Mesothelial cell of epicardium (in vitro differentiated cells): ENCODE measurements around the gene HSD11B2. TPM values are rescaled to one million over a fixed set of nuclear protein-coding genes. Genes with fewer than 3 reads are reported as not detected.
A peak's percentile ranks its signal among the peaks of the same experiment; 100 is the strongest.

Source experiments
- DNase-seq, 2 experiments: peaks; one replicate each; pipeline ENCODE4 v3.0.0; 2021; ENCODE audit warnings: low spot score in 2 of 2; ENCODE audit not compliant: unreplicated experiment in 2 of 2
- H3K27ac Mint-ChIP-seq: 2 replicates; pipeline ENCODE4 v1.8.0; 2021; ENCODE audit warnings: mixed read lengths
- H3K27me3 Mint-ChIP-seq: 2 replicates; pipeline ENCODE4 v1.8.0; 2021; ENCODE audit warnings: low read depth, mixed read lengths
- H3K36me3 Mint-ChIP-seq: 2 replicates; pipeline ENCODE4 v1.8.0; 2021; ENCODE audit warnings: mixed read lengths
- H3K4me1 Mint-ChIP-seq: 2 replicates; pipeline ENCODE4 v1.8.0; 2021; ENCODE audit warnings: mixed read lengths
- H3K4me3 Mint-ChIP-seq: 2 replicates; pipeline ENCODE4 v1.8.0; 2021; ENCODE audit warnings: mild to moderate bottlenecking, moderate library complexity, mixed read lengths
- H3K9me3 Mint-ChIP-seq: 2 replicates; pipeline ENCODE4 v1.8.0; 2021; ENCODE audit warnings: mixed read lengths
- total RNA-seq: library from RNA; stranded (reverse); gene quantifications from 3 replicates; pipeline ENCODE4 v1.2.1, GENCODE V29; 2021
- TF ChIP-seq, protein P1 (sequence below): fragments of 200-600 bp; sonication (generic); IDR thresholded peaks from one replicate; pipeline ENCODE4 v1.5.0; 2021; ENCODE audit warnings: antibody characterized with exemption; ENCODE audit not compliant: unreplicated experiment

Gene HSD11B2
- total RNA-seq, 1 donor from 2014 or later: 3.7 TPM

DNA sequence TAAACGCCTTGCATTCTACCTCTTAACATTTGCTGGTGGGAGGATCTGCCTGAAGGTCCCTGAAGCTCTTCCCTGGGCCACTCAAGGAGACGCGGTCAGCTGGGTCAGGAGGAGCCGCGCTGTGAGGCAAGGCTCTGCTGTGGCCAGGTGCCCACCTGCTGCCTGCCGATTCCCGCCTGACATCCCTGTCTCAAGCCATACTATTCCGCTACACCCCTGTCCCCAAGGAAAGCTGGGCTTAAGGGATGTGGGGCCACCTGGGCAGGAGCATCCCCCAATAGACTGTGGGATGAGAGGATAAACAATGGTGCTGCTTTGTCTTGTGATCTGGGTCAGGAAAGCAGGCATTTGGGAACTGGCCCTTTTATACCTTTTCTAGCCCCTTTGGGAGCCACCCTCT, 42.7 kb upstream of the HSD11B2 start:
- no peak for DNase-seq
- no peak overlapping the region for H3K27ac Mint-ChIP-seq
- H3K4me1 Mint-ChIP-seq: peaks cover 7% of the 10 kb centered on the region
- TF ChIP-seq, protein P1, sequence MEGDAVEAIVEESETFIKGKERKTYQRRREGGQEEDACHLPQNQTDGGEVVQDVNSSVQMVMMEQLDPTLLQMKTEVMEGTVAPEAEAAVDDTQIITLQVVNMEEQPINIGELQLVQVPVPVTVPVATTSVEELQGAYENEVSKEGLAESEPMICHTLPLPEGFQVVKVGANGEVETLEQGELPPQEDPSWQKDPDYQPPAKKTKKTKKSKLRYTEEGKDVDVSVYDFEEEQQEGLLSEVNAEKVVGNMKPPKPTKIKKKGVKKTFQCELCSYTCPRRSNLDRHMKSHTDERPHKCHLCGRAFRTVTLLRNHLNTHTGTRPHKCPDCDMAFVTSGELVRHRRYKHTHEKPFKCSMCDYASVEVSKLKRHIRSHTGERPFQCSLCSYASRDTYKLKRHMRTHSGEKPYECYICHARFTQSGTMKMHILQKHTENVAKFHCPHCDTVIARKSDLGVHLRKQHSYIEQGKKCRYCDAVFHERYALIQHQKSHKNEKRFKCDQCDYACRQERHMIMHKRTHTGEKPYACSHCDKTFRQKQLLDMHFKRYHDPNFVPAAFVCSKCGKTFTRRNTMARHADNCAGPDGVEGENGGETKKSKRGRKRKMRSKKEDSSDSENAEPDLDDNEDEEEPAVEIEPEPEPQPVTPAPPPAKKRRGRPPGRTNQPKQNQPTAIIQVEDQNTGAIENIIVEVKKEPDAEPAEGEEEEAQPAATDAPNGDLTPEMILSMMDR: no peak
- H3K36me3 Mint-ChIP-seq: no peaks in the 10 kb centered on the region
- H3K9me3 Mint-ChIP-seq: no peaks in the 10 kb centered on the region
- no peak overlapping the region for H3K4me3 Mint-ChIP-seq
- H3K27me3 Mint-ChIP-seq: peaks cover 75% of the 10 kb centered on the region

DNA sequence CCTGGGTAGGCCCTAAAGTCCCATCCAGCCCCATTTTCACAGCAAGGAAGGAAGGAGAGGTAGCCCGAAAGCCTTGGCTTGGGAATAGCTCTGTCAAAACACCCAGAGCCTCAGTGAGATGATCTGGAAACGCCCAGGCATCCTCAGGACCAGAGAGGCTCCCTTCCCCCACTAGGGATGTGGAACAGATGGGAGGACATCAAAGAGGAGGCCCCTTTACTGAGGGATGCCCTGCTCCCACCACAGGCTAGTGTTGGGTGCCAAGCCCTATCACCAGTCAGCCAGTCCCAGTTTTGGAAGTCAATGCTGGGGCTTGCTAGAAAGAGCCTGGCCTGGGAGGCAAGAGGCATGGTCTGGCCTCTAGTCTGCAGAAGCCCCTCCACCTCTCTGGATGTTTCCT, 42.3 kb upstream of the HSD11B2 start:
- TF ChIP-seq, protein P1: no peak
- Mint-ChIP-seq H3K4me1 (peaks cover 9% of the 10 kb centered on the region), H3K9me3 (no peaks in the 10 kb centered on the region), H3K4me3 (no peak overlapping the region), H3K27me3 (peaks cover 78% of the 10 kb centered on the region), H3K36me3 (no peaks in the 10 kb centered on the region), H3K27ac (no peak overlapping the region)
- no peak for DNase-seq

DNA sequence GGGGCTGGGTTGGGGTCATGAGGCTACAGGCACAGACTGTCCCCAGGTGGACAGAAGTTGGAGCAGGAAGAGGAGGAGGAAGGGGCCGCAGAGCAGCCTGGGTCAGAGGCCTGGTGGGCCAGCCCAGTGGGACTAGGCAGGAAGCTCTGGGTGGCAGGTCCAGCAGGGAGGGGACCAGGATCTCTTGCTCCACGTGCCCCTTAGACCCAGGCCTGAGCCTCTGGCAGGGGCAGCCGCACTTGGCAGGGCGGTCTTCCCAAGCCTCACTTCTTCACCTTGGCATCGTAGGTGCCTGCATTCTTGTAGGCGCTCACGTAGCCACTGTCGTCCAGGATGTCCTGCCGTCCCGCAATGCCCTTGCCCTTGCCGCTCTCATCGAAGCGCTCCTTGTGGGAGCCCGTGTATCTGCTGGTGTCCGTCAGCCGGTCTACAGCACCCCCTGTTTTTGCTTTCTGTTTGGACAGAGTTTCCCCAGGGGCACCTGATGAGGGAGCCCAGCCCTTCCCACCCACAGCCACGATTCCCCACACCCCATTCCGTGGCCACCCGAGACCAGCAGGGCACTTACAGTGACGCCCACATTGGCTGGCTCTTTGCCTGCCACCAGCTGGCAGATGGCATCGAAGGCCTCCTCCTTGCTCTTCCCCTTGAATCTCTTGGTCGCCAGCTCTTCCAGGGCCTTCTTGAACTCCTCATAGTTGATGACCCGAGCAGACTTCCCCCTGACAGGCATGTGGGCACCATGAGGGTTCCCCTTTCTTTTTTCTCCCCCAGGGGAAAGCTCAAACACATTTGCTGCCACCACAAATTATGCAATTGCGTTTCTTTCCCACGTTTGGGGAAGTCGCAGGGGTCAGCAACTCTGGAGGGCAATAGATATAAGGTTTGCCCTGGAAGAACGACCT, 40.8 kb upstream of the HSD11B2 start:
- Mint-ChIP-seq H3K9me3 (no peaks in the 10 kb centered on the region), H3K4me3 (no peak overlapping the region), H3K4me1 (peaks cover 15% of the 10 kb centered on the region), H3K36me3 (no peaks in the 10 kb centered on the region), H3K27me3 (peaks cover 76% of the 10 kb centered on the region), H3K27ac (no peak overlapping the region)
- no peak for DNase-seq
- TF ChIP-seq, protein P1: no peak

DNA sequence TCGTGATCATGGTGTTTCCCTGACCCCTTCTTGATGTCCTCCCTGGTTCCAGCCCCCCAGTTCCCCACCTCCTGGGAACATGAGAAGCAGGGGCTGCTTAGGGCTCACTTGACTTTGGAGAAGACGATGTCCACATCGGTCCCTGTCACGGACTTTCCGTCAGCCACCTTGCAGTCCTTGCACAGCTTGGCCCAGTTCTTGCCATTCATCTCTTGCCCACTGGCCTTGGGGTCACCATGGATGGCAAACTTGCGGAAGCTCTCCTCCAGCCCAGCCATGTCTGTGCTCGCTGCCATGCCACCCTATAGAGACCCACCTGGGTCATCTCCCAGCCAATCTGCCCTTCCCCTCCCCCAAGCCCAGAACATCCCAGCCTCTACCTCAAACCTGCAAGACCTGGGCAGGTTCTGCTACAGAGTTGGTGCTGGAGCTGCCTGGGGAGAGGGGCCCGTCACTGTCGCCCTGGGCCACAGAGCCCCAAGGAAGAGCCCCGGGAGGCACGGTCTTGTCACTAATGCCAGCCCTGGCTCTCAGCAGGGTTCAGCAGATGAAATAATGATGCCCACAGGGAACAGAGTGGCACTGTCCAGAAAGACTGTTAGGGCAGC, 40.0 kb upstream of the HSD11B2 start:
- Mint-ChIP-seq H3K36me3 (no peaks in the 10 kb centered on the region), H3K27me3 (peaks cover 76% of the 10 kb centered on the region), H3K9me3 (no peaks in the 10 kb centered on the region), H3K4me1 (peaks cover 15% of the 10 kb centered on the region), H3K4me3 (no peak overlapping the region), H3K27ac (no peak overlapping the region)
- no peak for DNase-seq
- TF ChIP-seq, protein P1: no peak

DNA sequence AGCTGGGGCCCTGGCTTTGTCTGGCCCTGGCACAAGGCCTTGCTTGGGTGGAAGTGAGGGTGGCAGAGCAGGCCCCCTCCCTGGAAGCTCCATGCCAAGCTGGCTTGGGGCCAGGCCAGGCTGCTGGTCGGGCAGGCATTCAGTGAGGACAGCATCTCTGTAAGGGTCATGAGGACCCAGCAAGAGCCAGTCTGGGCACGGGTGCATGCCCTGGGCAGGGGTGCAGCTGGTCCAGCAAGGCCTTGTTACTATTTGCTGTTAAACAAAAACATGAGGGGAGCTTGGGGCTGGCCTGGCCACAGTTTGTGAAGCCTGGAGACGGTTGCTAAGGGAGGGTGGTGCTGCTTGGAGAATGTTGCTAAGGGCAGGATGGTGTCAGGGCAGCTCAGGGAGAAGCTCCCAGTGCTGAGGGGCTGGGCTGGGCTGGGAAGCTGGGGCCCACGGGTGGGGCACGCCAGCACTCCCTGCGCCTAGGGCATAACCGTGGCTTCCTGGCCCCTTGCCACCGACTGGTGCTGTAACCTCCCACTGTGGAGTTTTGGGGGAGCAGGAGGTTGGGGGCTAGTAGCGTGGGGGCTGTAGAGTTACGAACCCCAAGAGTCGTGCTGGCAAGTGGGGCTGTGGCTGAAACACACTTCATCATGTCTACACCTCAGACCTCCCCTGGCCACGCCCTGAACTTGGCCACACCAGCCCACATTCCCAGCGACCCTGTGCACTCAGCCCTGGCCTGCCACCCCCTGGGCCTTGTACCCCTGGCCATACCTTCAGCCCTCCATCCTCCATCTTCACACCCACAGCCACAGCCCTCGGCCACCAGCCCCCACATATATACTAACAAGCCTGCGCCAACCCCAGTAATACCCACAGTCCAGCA, 39.3 kb upstream of the HSD11B2 start:
- no peaks in the 10 kb centered on the region for H3K36me3 Mint-ChIP-seq
- peaks cover 70% of the 10 kb centered on the region for H3K27me3 Mint-ChIP-seq
- TF ChIP-seq, protein P1: no peak
- no peak for DNase-seq
- H3K9me3 Mint-ChIP-seq: no peaks in the 10 kb centered on the region
- H3K4me3 Mint-ChIP-seq: peak overlapping the region; percentile 1
- no peak overlapping the region for H3K27ac Mint-ChIP-seq
- H3K4me1 Mint-ChIP-seq: peaks cover 17% of the 10 kb centered on the region
